Transverse colon (tissue), 4 donors: Measurements from ENCODE around the gene PDCD6IP. TPM values are rescaled to one million over a fixed set of nuclear protein-coding genes. Genes with fewer than 3 reads are reported as not detected.
"Not testable (repeated sequence)": the region's sequence is repeated elsewhere in the genome, so short reads cannot be mapped to it uniquely, and the experiment has no call there.

ENCODE experiments used
- DNase-seq: peaks from one replicate; pipeline ENCODE4 v3.0.0-alpha.2; 2019
- H3K27ac ChIP-seq, 4 donors: fragments of 200-600 bp; sonication (generic); 2 replicates each; pipeline ENCODE4 v1.5.1; 2016 to 2018; ENCODE audit warnings: inconsistent platforms in 4 of 4
- H3K27me3 ChIP-seq: fragments of 200-600 bp; sonication (generic); 2 replicates; pipeline ENCODE4 v1.5.1; 2017; ENCODE audit warnings: inconsistent platforms
- H3K36me3 ChIP-seq, 4 donors: fragments of 200-600 bp; sonication (generic); 2 replicates each; pipeline ENCODE4 v1.5.1; 2017 to 2019; ENCODE audit warnings: inconsistent platforms in 4 of 4
- H3K4me1 ChIP-seq, 4 donors: fragments of 200-600 bp; sonication (generic); 2 replicates each; pipeline ENCODE4 v1.5.1; 2017 to 2020; ENCODE audit warnings: inconsistent platforms in 4 of 4
- H3K4me3 ChIP-seq, 4 donors: fragments of 200-600 bp; sonication (generic); 1 replicate in 1 of 4; 2 replicates in 3 of 4; pipeline versions ENCODE4 v1.5.1 to v1.6.1; 2017 to 2019; ENCODE audit warnings: inconsistent platforms in 4 of 4
- H3K9me3 ChIP-seq, 2 donors: fragments of 200-600 bp; sonication (generic); 2 replicates each; pipeline ENCODE4 v1.5.1; 2017 to 2019; ENCODE audit warnings: inconsistent platforms in 2 of 2
- CTCF ChIP-seq, 5 experiments: fragments of 200-600 bp in 3 of 5; fragments of 450-650 bp in 2 of 5; sonication (generic) in 3 of 5; IDR thresholded peaks; 1 replicate in 2 of 5; 2 replicates in 3 of 5; pipeline ENCODE4 v1.5.1; 2016 to 2017; ENCODE audit warnings: antibody characterized with exemption in 5 of 5, inconsistent platforms in 3 of 5, mild to moderate bottlenecking in 2 of 5, moderate library complexity in 1 of 5
- EP300 ChIP-seq: sonication (generic); formaldehyde crosslinking; IDR thresholded peaks from one replicate; pipeline ENCODE4 v1.6.1; 2017; ENCODE audit warnings: antibody characterized with exemption, low read depth
- POLR2A ChIP-seq: fragments of 450-650 bp; IDR thresholded peaks from one replicate; pipeline ENCODE4 v1.6.1; 2016; ENCODE audit warnings: antibody characterized with exemption, mild to moderate bottlenecking, moderate library complexity
- POLR2AphosphoS5 ChIP-seq, 3 donors: sonication (generic); formaldehyde crosslinking; IDR thresholded peaks; one replicate each; pipeline ENCODE4 v1.6.1; 2016; ENCODE audit warnings: antibody characterized with exemption in 3 of 3
- WGBS, 2 donors: methylation state at CpG; one replicate each; pipeline ENCODE4 v1.1.5; 2018; ENCODE audit warnings: low coverage in 1 of 2; 5-methylcytosine and 5-hydroxymethylcytosine counted together
- in situ Hi-C, 4 donors: fragments of 200-750 bp; cut with MboI; loops; one replicate each; pipeline versions ENCODE4 v1.15.0 to v1.15.1; 2017; ENCODE audit warnings: low sequenced_read_pairs in 3 of 4, low pct_ligation_motif_present in 1 of 4, low pct_unique_long_range_greater_than_20kb in 1 of 4
- intact Hi-C: fragments of 100-400 bp; cut with DNase I; formaldehyde crosslinking; loops from one replicate; pipeline ENCODE4 v1.15.1; 2023; ENCODE audit warnings: low total_unique reads
- total RNA-seq, 4 donors: library from RNA; depleted of rRNA; stranded (reverse); fragments of >200 nt; gene quantifications; one replicate each; pipeline ENCODE4 v1.1.0, GENCODE V29; 2016

PDCD6IP gene
- total RNA-seq, 4 donors from 2014 or later: 89.0 to 523 (median 372) TPM

DNA sequence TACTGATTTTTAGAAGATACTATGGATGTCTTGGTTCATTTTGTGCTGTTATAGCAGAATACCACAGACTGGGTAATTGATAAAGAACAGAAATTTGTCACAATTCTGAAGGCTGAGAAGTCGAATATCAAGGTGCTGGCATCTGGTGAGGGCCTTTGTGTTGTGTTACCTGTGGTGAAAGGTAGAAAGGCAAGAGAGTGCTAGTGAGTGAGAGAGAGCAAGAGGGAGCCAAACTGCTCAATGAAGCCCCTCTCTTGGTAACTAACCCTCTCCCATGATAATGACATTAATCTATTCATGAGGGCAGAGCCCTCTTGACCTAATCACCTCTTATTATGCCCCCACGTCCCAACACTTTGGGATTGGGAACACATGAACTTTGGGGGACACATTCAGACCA is 31.3 kb downstream of the PDCD6IP start:
- Histone ChIP-seq H3K27me3 (no peaks in the 10 kb centered on the region), H3K36me3 (peaks cover 0 to 30% (median 9%) of the 10 kb centered on the region in 4 donors), H3K4me1 (peaks cover 0 to 6% (median 0%) of the 10 kb centered on the region in 4 donors), H3K27ac (no peak overlapping the region), H3K9me3 (no peaks in the 10 kb centered on the region), H3K4me3 (no peak overlapping the region)
- DNase-seq: no peak
- TF ChIP-seq EP300 (no peak), CTCF (IDR thresholded peaks at IDR 0.05) (no peak), POLR2AphosphoS5 (IDR thresholded peaks at IDR 0.05) (no peak), POLR2A (no peak)
- WGBS, 2 donors: 92 to 100% methylated on average over 2 of the region's 2 CpGs
- in situ Hi-C loops: no loop called here
- intact Hi-C loops: no loop called here

GRCh38 chr3:33831053-33831452 is 32.6 kb downstream of the PDCD6IP start:
- in situ Hi-C loops (no loop called here), intact Hi-C loops (no loop called here)
- TF ChIP-seq EP300: no peak
- no peak for TF ChIP-seq POLR2AphosphoS5 (IDR thresholded peaks at IDR 0.05)
- TF ChIP-seq POLR2A: no peak
- TF ChIP-seq CTCF (IDR thresholded peaks at IDR 0.05): no peak
- peaks cover 0 to 24% (median 10%) of the 10 kb centered on the region in 4 donors for H3K36me3 ChIP-seq
- no peaks in the 10 kb centered on the region for H3K27me3 ChIP-seq
- no peaks in the 10 kb centered on the region for H3K9me3 ChIP-seq
- H3K4me1 ChIP-seq: peaks cover 0 to 6% (median 0%) of the 10 kb centered on the region in 4 donors
- H3K4me3 ChIP-seq: no peak overlapping the region
- no peak for DNase-seq
- no peak overlapping the region for H3K27ac ChIP-seq

- WGBS, 2 donors: 86% methylated on average over 1 of the region's 1 CpG; no CpG with 5 or more reads in 1 of the 2 donors
- Histone ChIP-seq H3K27ac (no peak overlapping the region), H3K36me3 (peaks cover 0 to 19% (median 9%) of the 10 kb centered on the region in 4 donors), H3K4me3 (no peak overlapping the region), H3K9me3 (no peaks in the 10 kb centered on the region), H3K4me1 (peaks cover 0 to 6% (median 0%) of the 10 kb centered on the region in 4 donors), H3K27me3 (no peaks in the 10 kb centered on the region)
- TF ChIP-seq EP300: no peak
- no peak for TF ChIP-seq CTCF (IDR thresholded peaks at IDR 0.05)
- no peak for TF ChIP-seq POLR2AphosphoS5 (IDR thresholded peaks at IDR 0.05)
- no peak for TF ChIP-seq POLR2A
- in situ Hi-C loops (no loop called here), intact Hi-C loops (no loop called here)
- DNase-seq: no peak
Observed at GRCh38 chr3:33833408-33834095, 35.1 kb downstream of the PDCD6IP start.

GRCh38 chr3:33834096-33834453 is 35.6 kb downstream of the PDCD6IP start:
- in situ Hi-C loops: no loop called here
- WGBS, 2 donors: 87 to 91% methylated on average over 3 of the region's 3 CpGs
- H3K27ac ChIP-seq: no peak overlapping the region
- no peaks in the 10 kb centered on the region for H3K9me3 ChIP-seq
- intact Hi-C loops: no loop called here
- TF ChIP-seq CTCF (IDR thresholded peaks at IDR 0.05) (no peak), POLR2A (no peak), EP300 (no peak), POLR2AphosphoS5 (IDR thresholded peaks at IDR 0.05) (no peak)
- no peak overlapping the region for H3K4me3 ChIP-seq
- H3K4me1 ChIP-seq: peaks cover 0 to 6% (median 0%) of the 10 kb centered on the region in 4 donors
- H3K27me3 ChIP-seq: no peaks in the 10 kb centered on the region
- peaks cover 0 to 18% (median 9%) of the 10 kb centered on the region in 4 donors for H3K36me3 ChIP-seq
- no peak for DNase-seq

DNA sequence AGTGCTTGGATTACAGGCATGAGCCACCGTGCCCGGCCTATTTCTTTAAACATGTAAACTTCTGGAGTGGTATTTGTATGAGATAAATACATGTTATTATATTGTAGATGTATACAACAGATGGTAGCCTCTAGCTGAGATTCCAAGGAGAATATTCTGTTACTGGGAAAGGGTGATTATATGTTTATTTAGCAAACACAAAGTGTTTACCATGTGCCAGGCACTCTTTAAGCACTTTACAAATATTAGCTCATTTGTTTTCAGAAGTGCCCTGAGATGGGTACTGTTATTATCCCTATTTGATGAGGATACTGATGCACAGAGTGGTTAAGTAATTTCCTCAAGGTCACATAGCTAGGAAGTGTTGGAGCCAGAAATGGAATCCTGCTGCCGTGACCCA is 38.8 kb downstream of the PDCD6IP start:
- intact Hi-C loops, H3K27ac ChIP-seq, H3K4me3 ChIP-seq, DNase-seq, H3K9me3 ChIP-seq, in situ Hi-C loops, H3K27me3 ChIP-seq: not testable (repeated sequence)
- H3K36me3 ChIP-seq: peaks cover 0 to 18% (median 8%) of the 10 kb centered on the region in 4 donors
- H3K4me1 ChIP-seq: peaks cover 0 to 27% (median 6%) of the 10 kb centered on the region in 4 donors
- 87 to 90% methylated on average over 3 of the region's 3 CpGs for WGBS, 2 donors
